PC-3 (cell line): ENCODE results near the gene R3HCC1L. TPM values are rescaled to one million over a fixed set of nuclear protein-coding genes. Genes with fewer than 3 reads are reported as not detected.
"Not testable (repeated sequence)": the region's sequence is repeated elsewhere in the genome, so short reads cannot be mapped to it uniquely, and the experiment has no call there.

Experiments
- ATAC-seq: fragments of 200-7000 bp; cut with Tn5 transposase; 2 replicates; pipeline ENCODE4 v1.9.1; 2020; ENCODE audit warnings: mild to moderate bottlenecking, moderate library complexity
- BruUV-seq: library from RNA; stranded (reverse); fragments of 400-500 nt; replicated peaks from 2 replicates; lab custom pipeline; 2021; lab: Mats Ljungman, UMichigan
- CTCF ChIA-PET: fragments of 300-600 bp; sonication (Branson Sonifier 250); formaldehyde crosslinking; loops from one replicate; lab custom pipeline; 2022; ENCODE audit warnings: antibody characterized with exemption; lab: Charles Lee
- POLR2A ChIA-PET: fragments of 300-600 bp; sonication (Branson Sonifier 250); formaldehyde crosslinking; loops from one replicate; lab custom pipeline; 2022; ENCODE audit warnings: antibody characterized with exemption; ENCODE audit not compliant: unreplicated experiment; lab: Charles Lee
- DNase-seq: peaks from one replicate; pipeline ENCODE4 v3.0.0-alpha.2; 2015
- H2AFZ ChIP-seq: fragments of 300-600 bp; sonication (generic); 2 replicates; pipeline ENCODE4 v1.6.0; 2016; ENCODE audit warnings: antibody characterized with exemption, low read length
- H3F3A ChIP-seq: fragments of 300-600 bp; sonication (generic); one replicate; pipeline ENCODE4 v1.6.0; 2017; ENCODE audit warnings: antibody characterized with exemption, low read length, control low read depth, mild to moderate bottlenecking; ENCODE audit not compliant: unreplicated experiment
- H3K27ac ChIP-seq: fragments of 300-600 bp; sonication (generic); 2 replicates; pipeline ENCODE4 v1.5.1; 2016; ENCODE audit warnings: mild to moderate bottlenecking, low read length
- H3K27me3 ChIP-seq: fragments of 300-600 bp; sonication (generic); 2 replicates; pipeline ENCODE4 v1.6.1; 2016; ENCODE audit warnings: low read length, mixed read lengths
- H3K36me3 ChIP-seq: fragments of 300-600 bp; sonication (generic); 2 replicates; pipeline ENCODE4 v1.6.1; 2016; ENCODE audit warnings: low read depth, mixed run types, low read length, mixed read lengths
- H3K4me1 ChIP-seq: fragments of 300-600 bp; sonication (generic); 2 replicates; pipeline ENCODE4 v1.5.1; 2016; ENCODE audit warnings: low read length; ENCODE audit not compliant: insufficient read depth
- H3K4me2 ChIP-seq: fragments of 300-600 bp; sonication (generic); 2 replicates; pipeline ENCODE4 v1.6.0; 2016; ENCODE audit warnings: low read length
- H3K4me3 ChIP-seq: fragments of 300-600 bp; sonication (generic); 2 replicates; pipeline ENCODE4 v1.5.1; 2016; ENCODE audit warnings: mild to moderate bottlenecking, low read length, mixed read lengths
- H3K79me2 ChIP-seq: fragments of 300-600 bp; sonication (generic); 2 replicates; pipeline ENCODE4 v1.6.1; 2017; ENCODE audit warnings: low read length, mixed read lengths
- H3K9ac ChIP-seq: fragments of 300-600 bp; sonication (generic); 2 replicates; pipeline ENCODE4 v1.6.0; 2016; ENCODE audit warnings: mild to moderate bottlenecking, low read length
- H3K9me2 ChIP-seq: fragments of 300-600 bp; sonication (generic); replicated peaks from 2 replicates; pipeline ENCODE4 v1.6.1; 2016; ENCODE audit warnings: mixed run types, low read length, mixed read lengths
- H3K9me3 ChIP-seq: fragments of 300-600 bp; sonication (generic); 2 replicates; pipeline ENCODE4 v1.6.1; 2016; ENCODE audit warnings: low read length, mixed read lengths
- H4K20me1 ChIP-seq: fragments of 300-600 bp; sonication (generic); 2 replicates; pipeline ENCODE4 v1.6.1; 2016; ENCODE audit warnings: low read length, mixed read lengths
- CTCF ChIP-seq: fragments of 300-600 bp; sonication (generic); conservative IDR thresholded peaks from 2 replicates; pipeline ENCODE4 v1.5.1; 2017; ENCODE audit warnings: antibody characterized with exemption, low read depth, mild to moderate bottlenecking, low read length
- EZH2 ChIP-seq: fragments of 300-600 bp; sonication (generic); IDR thresholded peaks from one replicate; pipeline ENCODE4 v1.6.1; 2017; ENCODE audit warnings: antibody characterized with exemption, mild to moderate bottlenecking, low read length; ENCODE audit not compliant: unreplicated experiment
- EZH2phosphoT487 ChIP-seq: fragments of 300-600 bp; sonication (generic); IDR thresholded peaks from 2 replicates; pipeline ENCODE4 v1.6.1; 2018; ENCODE audit warnings: mild to moderate bottlenecking, antibody characterized with exemption, low read length, borderline replicate concordance
- intact Hi-C: fragments of 100-400 bp; cut with micrococcal nuclease; formaldehyde crosslinking; loops from 2 replicates; pipeline ENCODE4 v1.9.0; 2023
- total RNA-seq: library from RNA; depleted of rRNA; stranded (reverse); fragments of >200 nt; gene quantifications from 2 replicates; pipeline ENCODE4 v1.2.3, GENCODE V29; 2014

R3HCC1L gene
- total RNA-seq, 1 experiment from 2014 or later = 15.3 TPM

GRCh38 chr10:98224996-98225395, 90.5 kb downstream of the R3HCC1L start:
- H3K27ac ChIP-seq = no peak overlapping the region
- ChIA-PET POLR2A (no interaction called here), CTCF (interaction anchor here (0.6 kb wide), 1 partner anchor 16 kb away, joined by 3 read pairs; no protein-coding TSS in a partner anchor)
- H4K20me1 ChIP-seq = no peaks in the 10 kb centered on the region
- no peaks in the 10 kb centered on the region for H3F3A ChIP-seq
- H3K4me1 ChIP-seq = no peaks in the 10 kb centered on the region; the same call in 1 of the 2 replicates
- no peak overlapping the region for H3K4me2 ChIP-seq
- H3K4me3 ChIP-seq = no peak overlapping the region
- DNase-seq (no peak), ATAC-seq (no peak)
- H3K36me3 ChIP-seq = no peaks in the 10 kb centered on the region; the same call in 1 of the 2 replicates
- H3K9ac ChIP-seq = no peak overlapping the region
- H3K9me3 ChIP-seq = no peaks in the 10 kb centered on the region
- intact Hi-C loops = no loop called here
- BruUV-seq = no TSS peak
- TF ChIP-seq EZH2phosphoT487 = no peak
- TF ChIP-seq CTCF = no peak
- TF ChIP-seq EZH2 = no peak
- no peaks in the 10 kb centered on the region for H3K9me2 ChIP-seq
- H3K27me3 ChIP-seq = no peaks in the 10 kb centered on the region
- H3K79me2 ChIP-seq = peaks cover 7% of the 10 kb centered on the region; the same call in 1 of the 2 replicates
- no peak overlapping the region for H2AFZ ChIP-seq

DNA sequence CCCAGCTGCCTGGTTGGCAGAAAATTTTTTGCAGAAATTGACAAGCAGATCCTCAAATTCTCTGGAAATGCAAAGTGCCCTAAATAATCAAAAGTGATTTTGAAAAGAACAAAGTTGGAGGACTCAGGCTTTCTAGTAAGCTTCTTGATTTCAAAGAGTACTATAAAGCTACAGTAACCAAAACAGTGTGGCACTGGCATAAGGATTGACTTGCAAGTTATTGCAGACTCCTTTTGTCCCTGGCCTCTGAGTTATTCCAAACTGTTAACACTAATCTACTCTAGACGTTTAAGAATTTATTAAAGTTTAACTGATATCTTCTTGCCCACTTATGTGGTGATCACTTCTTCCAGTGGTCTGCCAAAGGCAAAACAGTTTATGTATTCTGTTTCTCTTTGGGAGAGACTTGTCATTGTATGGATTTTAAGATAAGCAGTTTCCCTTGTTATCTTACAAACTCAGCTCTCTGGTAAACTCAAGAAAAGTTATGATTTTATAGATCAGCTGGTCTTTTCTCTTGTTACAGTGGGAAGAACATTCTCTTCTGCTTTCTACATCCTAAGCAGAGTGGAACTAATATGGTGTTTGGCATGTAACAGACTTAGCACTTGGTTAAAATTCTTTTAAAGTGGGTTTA, 92.2 kb downstream of the R3HCC1L start:
- Histone ChIP-seq H3K9ac (no peak overlapping the region), H3K4me1 (no peaks in the 10 kb centered on the region; the same call in 1 of the 2 replicates), H3F3A (no peaks in the 10 kb centered on the region), H3K79me2 (peaks cover 5% of the 10 kb centered on the region; the same call in 1 of the 2 replicates), H4K20me1 (no peaks in the 10 kb centered on the region), H3K36me3 (no peaks in the 10 kb centered on the region; the same call in 1 of the 2 replicates), H3K27ac (no peak overlapping the region), H2AFZ (no peak overlapping the region), H3K9me3 (no peaks in the 10 kb centered on the region), H3K4me3 (no peak overlapping the region), H3K4me2 (no peak overlapping the region), H3K27me3 (no peaks in the 10 kb centered on the region), H3K9me2 (no peaks in the 10 kb centered on the region)
- intact Hi-C loops = no loop called here
- BruUV-seq = no TSS peak
- TF ChIP-seq EZH2 (no peak), CTCF (no peak), EZH2phosphoT487 (no peak)
- ChIA-PET CTCF (no interaction called here), POLR2A (no interaction called here)
- ATAC-seq (no peak), DNase-seq (no peak)

DNA sequence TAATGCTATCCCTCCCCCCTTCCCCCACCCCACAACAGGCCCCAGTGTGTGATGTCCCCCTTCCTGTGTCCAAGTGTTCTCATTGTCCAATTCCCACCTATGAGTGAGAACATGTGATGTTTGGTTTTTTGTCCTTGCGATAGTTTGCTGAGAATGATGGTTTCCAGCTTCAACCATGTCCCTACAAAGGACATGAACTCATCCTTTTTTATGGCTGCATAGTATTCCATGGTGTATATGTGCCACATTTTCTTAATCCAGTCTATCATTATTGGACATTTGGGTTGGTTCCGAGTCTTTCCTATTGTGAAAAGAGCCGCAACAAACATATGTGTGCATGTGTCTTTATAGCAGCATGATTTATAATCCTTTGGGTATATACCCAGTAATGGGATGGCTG, 93.3 kb downstream of the R3HCC1L start:
- CTCF ChIA-PET, DNase-seq, H3K36me3 ChIP-seq, H3K4me3 ChIP-seq, H3K79me2 ChIP-seq, H2AFZ ChIP-seq, intact Hi-C loops, H3K9me3 ChIP-seq, ATAC-seq, POLR2A ChIA-PET, H4K20me1 ChIP-seq, H3F3A ChIP-seq, H3K9ac ChIP-seq, H3K27me3 ChIP-seq, H3K9me2 ChIP-seq, BruUV-seq, H3K4me1 ChIP-seq, H3K4me2 ChIP-seq, H3K27ac ChIP-seq: not testable (repeated sequence)

DNA sequence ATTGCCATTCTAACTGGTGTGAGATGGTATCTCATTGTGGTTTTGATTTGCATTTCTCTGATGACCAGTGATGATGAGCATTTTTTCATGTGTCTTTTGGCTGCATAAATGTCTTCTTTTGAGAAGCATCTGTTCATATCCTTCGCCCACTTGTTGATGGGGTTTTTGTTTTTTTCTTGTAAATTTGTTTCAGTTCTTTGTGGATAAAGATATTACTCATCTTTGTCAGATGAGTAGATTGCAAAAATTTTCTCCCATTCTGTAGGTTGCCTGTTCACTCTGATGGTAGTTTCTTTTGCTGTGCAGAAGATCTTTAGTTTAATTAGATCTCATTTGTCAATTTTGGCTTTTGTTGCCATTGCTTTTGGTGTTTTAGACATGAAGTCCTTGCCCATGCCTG, 93.8 kb downstream of the R3HCC1L start:
- H3K4me2 ChIP-seq, BruUV-seq, H4K20me1 ChIP-seq, H3K79me2 ChIP-seq, H3K36me3 ChIP-seq, DNase-seq, H3K9me2 ChIP-seq, CTCF ChIA-PET, H2AFZ ChIP-seq, H3K4me1 ChIP-seq, H3K27ac ChIP-seq, POLR2A ChIA-PET, H3F3A ChIP-seq, intact Hi-C loops, H3K27me3 ChIP-seq, H3K9me3 ChIP-seq, ATAC-seq, H3K9ac ChIP-seq, H3K4me3 ChIP-seq: not testable (repeated sequence)
